H1 (cell line): ENCODE measurements around the gene ADGB. TPM values are rescaled to one million over a fixed set of nuclear protein-coding genes. Genes with fewer than 3 reads are reported as not detected.

Source experiments
- CTCF ChIA-PET: fragments of 300-600 bp; sonication (Branson Sonifier 250); formaldehyde crosslinking; loops from one replicate; lab custom pipeline; 2021; ENCODE audit not compliant: partially characterized antibody; lab: Charles Lee
- POLR2A ChIA-PET: fragments of 300-600 bp; sonication (Branson Sonifier 250); formaldehyde crosslinking; loops from one replicate; lab custom pipeline; 2021; ENCODE audit warnings: inconsistent platforms; ENCODE audit not compliant: partially characterized antibody; lab: Charles Lee
- DNase-seq, 2 experiments: peaks; one replicate each; pipeline versions ENCODE4 v3.0.0 to v3.0.0-alpha.2; 2010 to 2022; ENCODE audit warnings: low spot score in 2 of 2, low read depth in 1 of 2, mixed read lengths in 1 of 2
- FAIRE-seq: peaks from 2 replicates; lab custom pipeline; 2011; peaks lifted over from hg19 to GRCh38; lab: Jason Lieb, UNC
- H2AFZ ChIP-seq: 2 replicates; pipeline ENCODE4 v1.8.1; 2012; ENCODE audit warnings: low read length, inconsistent platforms
- H2AK5ac ChIP-seq: 2 replicates; pipeline ENCODE4 v1.6.1; 2013; ENCODE audit warnings: low read depth, low read length
- H2BK120ac ChIP-seq: replicated peaks from 2 replicates; pipeline ENCODE3; 2013; ENCODE audit warnings: low read depth, low read length, inconsistent platforms
- H2BK12ac ChIP-seq: 2 replicates; pipeline ENCODE4 v1.6.1; 2013; ENCODE audit warnings: low read depth, low read length
- H2BK15ac ChIP-seq: 2 replicates; pipeline ENCODE4 v1.6.1; 2013; ENCODE audit warnings: low read length
- H2BK20ac ChIP-seq: 2 replicates; pipeline ENCODE4 v1.6.1; 2013; ENCODE audit warnings: low read length
- H2BK5ac ChIP-seq: 2 replicates; pipeline ENCODE4 v1.6.1; 2013; ENCODE audit warnings: low read depth, low read length
- H3K14ac ChIP-seq: 2 replicates; pipeline ENCODE4 v1.6.1; 2013; ENCODE audit warnings: inconsistent platforms; ENCODE audit not compliant: insufficient read length
- H3K18ac ChIP-seq: 2 replicates; pipeline ENCODE4 v1.6.1; 2013; ENCODE audit warnings: low read length; ENCODE audit errors: extremely low read depth
- H3K23ac ChIP-seq: 2 replicates; pipeline ENCODE4 v1.6.1; 2013; ENCODE audit warnings: inconsistent platforms; ENCODE audit not compliant: insufficient read length
- H3K23me2 ChIP-seq: 2 replicates; pipeline ENCODE4 v1.6.1; 2013; ENCODE audit warnings: low read depth, low read length
- H3K27ac ChIP-seq: 2 replicates; pipeline ENCODE4 v1.6.1; 2011; ENCODE audit warnings: low read depth, low read length, inconsistent platforms
- H3K27me3 ChIP-seq, 4 experiments: replicated peaks in 1 of 4; 1 replicate in 1 of 4; 2 replicates in 3 of 4; pipeline versions ENCODE4 v1.6.1 to v1.8.1; 2011 to 2013; ENCODE audit warnings: low read length in 3 of 4, mild to moderate bottlenecking in 3 of 4, inconsistent platforms in 2 of 4, mixed read lengths in 2 of 4, moderate library complexity in 1 of 4; ENCODE audit not compliant: control insufficient read depth in 3 of 4, insufficient read depth in 3 of 4; ENCODE audit errors: extremely low read depth in 1 of 4
- H3K36me3 ChIP-seq, 4 experiments: 2 replicates each; pipeline versions ENCODE4 v1.6.1 to v1.8.1; 2011 to 2013; ENCODE audit warnings: mild to moderate bottlenecking in 4 of 4, low read length in 3 of 4, moderate library complexity in 2 of 4, control low read depth in 1 of 4, inconsistent platforms in 1 of 4; ENCODE audit not compliant: insufficient read depth in 4 of 4, control insufficient read depth in 2 of 4
- H3K4ac ChIP-seq: replicated peaks from 2 replicates; pipeline ENCODE3; 2013; ENCODE audit warnings: low read length, low read depth, mixed read lengths, inconsistent platforms; ENCODE audit not compliant: insufficient read length
- H3K4me1 ChIP-seq, 4 experiments: replicated peaks in 1 of 4; 1 replicate in 1 of 4; 2 replicates in 3 of 4; pipeline versions ENCODE4 v1.6.1 to v1.8.1; 2011 to 2013; ENCODE audit warnings: low read length in 3 of 4, inconsistent platforms in 2 of 4, mixed read lengths in 1 of 4; ENCODE audit not compliant: insufficient read depth in 4 of 4, control insufficient read depth in 3 of 4
- H3K4me2 ChIP-seq, 2 experiments: 2 replicates each; pipeline versions ENCODE4 v1.6.1 to v1.8.1; 2011 to 2013; ENCODE audit warnings: low read depth in 2 of 2, low read length in 2 of 2, control low read depth in 1 of 2, inconsistent platforms in 1 of 2, mild to moderate bottlenecking in 1 of 2; ENCODE audit not compliant: insufficient read depth in 1 of 2
- H3K4me3 ChIP-seq, 4 experiments: fragments of 200-600, 300-600 bp in 1 of 4; sonication (generic), shearing (Covaris generic), sonication (Bioruptor Twin) in 1 of 4; 2 replicates each; pipeline versions ENCODE4 v1.5.1 to v1.8.1; 2011 to 2016; ENCODE audit warnings: low read length in 4 of 4, low read depth in 3 of 4, control low read depth in 2 of 4, inconsistent platforms in 2 of 4, mild to moderate bottlenecking in 2 of 4, mixed read lengths in 1 of 4, moderate library complexity in 1 of 4; ENCODE audit not compliant: insufficient read depth in 2 of 4; ENCODE audit errors: extremely low read depth in 1 of 4
- H3K56ac ChIP-seq: replicated peaks from 2 replicates; pipeline ENCODE3; 2013; ENCODE audit warnings: low read depth, mild to moderate bottlenecking, mixed read lengths, low read length, inconsistent platforms; ENCODE audit not compliant: insufficient read length
- H3K79me1 ChIP-seq: 2 replicates; pipeline ENCODE4 v1.6.1; 2013; ENCODE audit warnings: low read depth, low read length, control low read depth
- H3K79me2 ChIP-seq, 2 experiments: 2 replicates each; pipeline versions ENCODE4 v1.6.1 to v1.8.1; 2012 to 2013; ENCODE audit warnings: low read length in 2 of 2, mild to moderate bottlenecking in 2 of 2, inconsistent platforms in 1 of 2; ENCODE audit not compliant: insufficient read depth in 2 of 2, control insufficient read depth in 1 of 2
- H3K9ac ChIP-seq, 4 experiments: replicated peaks in 1 of 4; 1 replicate in 1 of 4; 2 replicates in 3 of 4; pipeline versions ENCODE4 v1.6.1 to v1.8.1; 2011 to 2013; ENCODE audit warnings: low read depth in 3 of 4, low read length in 3 of 4, control low read depth in 2 of 4, mild to moderate bottlenecking in 2 of 4, moderate library complexity in 2 of 4, inconsistent platforms in 1 of 4; ENCODE audit errors: extremely low read depth in 1 of 4
- H3K9me3 ChIP-seq, 2 experiments: 2 replicates each; pipeline versions ENCODE4 v1.6.1 to v1.8.1; 2012 to 2013; ENCODE audit warnings: mild to moderate bottlenecking in 2 of 2, moderate library complexity in 2 of 2, control low read depth in 1 of 2, inconsistent platforms in 1 of 2, low read depth in 1 of 2, low read length in 1 of 2, mixed read lengths in 1 of 2; ENCODE audit not compliant: insufficient read depth in 2 of 2
- H4K20me1 ChIP-seq, 2 experiments: replicated peaks in 1 of 2; 2 replicates each; pipeline versions ENCODE3 to v1.8.1; 2011 to 2013; ENCODE audit warnings: inconsistent platforms in 2 of 2, low read length in 2 of 2, mild to moderate bottlenecking in 1 of 2; ENCODE audit not compliant: insufficient read depth in 2 of 2, control insufficient read depth in 1 of 2
- H4K5ac ChIP-seq: 2 replicates; pipeline ENCODE4 v1.6.1; 2013; ENCODE audit warnings: low read length, low read depth, mixed read lengths, inconsistent platforms; ENCODE audit not compliant: insufficient read length
- H4K8ac ChIP-seq: 2 replicates; pipeline ENCODE4 v1.8.0; 2013; ENCODE audit warnings: mild to moderate bottlenecking, moderate library complexity, low read length, inconsistent platforms; ENCODE audit not compliant: insufficient read depth; ENCODE audit errors: extremely low read depth
- H4K91ac ChIP-seq: replicated peaks from 2 replicates; pipeline ENCODE3; 2013; ENCODE audit warnings: low read length, mixed read lengths, inconsistent platforms; ENCODE audit not compliant: insufficient read length
- HDAC2 ChIP-seq, 2 experiments: fragments of 300-600 bp in 1 of 2; sonication (generic) in 1 of 2; IDR thresholded peaks; 2 replicates each; pipeline ENCODE4 v1.6.1; 2011 to 2012; ENCODE audit warnings: low read depth in 2 of 2, low read length in 2 of 2, mild to moderate bottlenecking in 2 of 2, moderate library complexity in 2 of 2, borderline replicate concordance in 1 of 2, inconsistent platforms in 1 of 2
- HDAC6 ChIP-seq: IDR thresholded peaks from one replicate; pipeline ENCODE4 v1.7.1; 2012; ENCODE audit warnings: low read depth, mild to moderate bottlenecking, inconsistent platforms, low read length, moderate library complexity
- RAD21 ChIP-seq, 2 experiments: IDR thresholded peaks in 1 of 2; conservative IDR thresholded peaks in 1 of 2; 2 replicates each; pipeline ENCODE4 v1.6.1; 2011; ENCODE audit warnings: low read depth in 2 of 2, low read length in 2 of 2, improper control_type of control experiment in 1 of 2, inconsistent platforms in 1 of 2, mild to moderate bottlenecking in 1 of 2, moderate library complexity in 1 of 2
- RNF2 ChIP-seq: fragments of 200-900, 300-1000 bp; sonication (generic); IDR thresholded peaks from 2 replicates; pipeline ENCODE4 v1.7.1; 2016; ENCODE audit warnings: borderline replicate concordance, low read depth, mild to moderate bottlenecking, antibody characterized with exemption, low read length; ENCODE audit not compliant: poor library complexity, severe bottlenecking; ENCODE audit errors: missing control alignments
- polyA plus RNA-seq, 7 experiments: library from polyadenylated mRNA; depleted of rRNA in 3 of 7; stranded (reverse) in 5 of 7; unstranded in 2 of 7; fragments of >200 nt in 5 of 7; fragments of 200-250 nt in 2 of 7; gene quantifications; 1 replicate in 5 of 7; 2 replicates in 1 of 7; 4 replicates in 1 of 7; pipeline versions ENCODE4 v1.2.1 to v1.2.3, GENCODE V29; 2011 to 2013; ENCODE audit warnings: missing spikeins in 2 of 7, mixed read lengths in 2 of 7
- total RNA-seq: library from RNA; stranded (reverse); fragmentation: NEBNext Ultra II Directional; extraction: Animal tissue kit (Norgen Biotek cat#: 25700); gene quantifications from 2 replicates; pipeline ENCODE4 v1.2.1, GENCODE V29; 2021

The ADGB gene
- total and polyA plus RNA-seq, 2 of the 8 experiments (the other 6 are each of a cell fraction or from before 2014, with no cell fraction given), result not detected

GRCh38 chr6:146775220-146775619, 176.4 kb downstream of the ADGB start:
- no peak overlapping the region for H2BK20ac ChIP-seq
- DNase-seq, result no peak
- H4K20me1 ChIP-seq, result no peaks in the 10 kb centered on the region
- H3K79me2 ChIP-seq, result no peaks in the 10 kb centered on the region
- no peaks in the 10 kb centered on the region for H3K23me2 ChIP-seq
- no peak overlapping the region for H3K23ac ChIP-seq
- no peak overlapping the region for H2BK5ac ChIP-seq
- TF ChIP-seq RAD21 (IDR thresholded peaks at IDR 0.05 in 1 of 2, conservative IDR thresholded peaks at IDR 0.05 in 1 of 2; ENCODE audit: low read depth in 2 of 2, low read length in 2 of 2) (peak in 1 of 2 experiments; percentile 45; a peak in 3 of 4 replicates), HDAC2 (IDR thresholded peaks at IDR 0.05; ENCODE audit: borderline replicate concordance in 1 of 2, low read depth in 2 of 2, low read length in 2 of 2) (no peak), HDAC6 (no peak), RNF2 (no peak)
- no peak overlapping the region for H2BK15ac ChIP-seq
- no peak overlapping the region for H2AFZ ChIP-seq
- no peak overlapping the region for H4K91ac ChIP-seq
- no peak overlapping the region for H3K4me2 ChIP-seq
- H2BK12ac ChIP-seq, result no peak overlapping the region
- H3K18ac ChIP-seq, result no peak overlapping the region
- H3K14ac ChIP-seq, result no peak overlapping the region
- H3K79me1 ChIP-seq, result no peaks in the 10 kb centered on the region
- no peak overlapping the region for H3K9ac ChIP-seq
- CTCF ChIA-PET, result interaction anchor here (1.1 kb wide), 1 partner anchor 10 kb away, joined by 3 read pairs; no protein-coding TSS in a partner anchor
- no peak overlapping the region for H3K4me3 ChIP-seq
- H3K4me1 ChIP-seq, result no peaks in the 10 kb centered on the region
- H3K27ac ChIP-seq, result no peak overlapping the region
- no peak overlapping the region for H2AK5ac ChIP-seq
- H3K36me3 ChIP-seq, result no peaks in the 10 kb centered on the region
- FAIRE-seq, result no peak
- H3K4ac ChIP-seq, result no peak overlapping the region
- no peaks in the 10 kb centered on the region for H3K9me3 ChIP-seq
- H2BK120ac ChIP-seq, result no peak overlapping the region
- no peak overlapping the region for H4K5ac ChIP-seq
- no peaks in the 10 kb centered on the region for H3K27me3 ChIP-seq
- H3K56ac ChIP-seq, result no peak overlapping the region
- POLR2A ChIA-PET, result no interaction called here
- H4K8ac ChIP-seq, result no peak overlapping the region
